ENCODE measurements around the gene SERPINB7.
"Not testable (repeated sequence)": the region's sequence is repeated elsewhere in the genome, so short reads cannot be mapped to it uniquely, and the experiment has no call there.

The SERPINB7 gene, protein sequence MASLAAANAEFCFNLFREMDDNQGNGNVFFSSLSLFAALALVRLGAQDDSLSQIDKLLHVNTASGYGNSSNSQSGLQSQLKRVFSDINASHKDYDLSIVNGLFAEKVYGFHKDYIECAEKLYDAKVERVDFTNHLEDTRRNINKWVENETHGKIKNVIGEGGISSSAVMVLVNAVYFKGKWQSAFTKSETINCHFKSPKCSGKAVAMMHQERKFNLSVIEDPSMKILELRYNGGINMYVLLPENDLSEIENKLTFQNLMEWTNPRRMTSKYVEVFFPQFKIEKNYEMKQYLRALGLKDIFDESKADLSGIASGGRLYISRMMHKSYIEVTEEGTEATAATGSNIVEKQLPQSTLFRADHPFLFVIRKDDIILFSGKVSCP

DNA sequence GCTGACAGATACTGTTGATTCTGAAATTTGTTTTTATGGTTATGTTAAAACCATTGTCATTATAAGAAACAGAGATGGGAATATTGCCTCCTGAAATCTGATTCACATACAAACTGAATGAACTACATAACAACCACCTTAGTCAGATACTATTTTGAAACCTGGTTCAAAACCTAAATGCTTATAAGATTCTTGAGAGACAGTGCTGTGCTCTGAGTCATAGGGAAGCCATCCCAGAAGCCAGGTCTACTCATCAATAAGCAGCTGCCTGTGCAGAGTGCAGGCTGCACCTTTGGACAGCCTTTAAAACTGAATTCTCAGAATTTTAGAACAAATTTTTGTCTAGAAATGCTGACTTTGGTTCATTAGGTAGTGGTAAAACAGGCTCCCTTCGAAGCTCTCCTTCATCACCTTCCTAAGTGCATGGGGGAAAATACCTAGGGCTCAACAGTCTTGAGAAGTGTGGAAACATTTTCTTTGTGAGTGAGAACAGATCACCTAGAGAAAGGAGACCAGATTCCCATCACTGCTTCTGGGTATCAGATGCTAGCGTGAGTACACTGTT is at the start of gene SERPINB7:
TSS of gene SERPINB7 (plus strand) at position 253 of the 565 bp plus-strand sequence. CDS start 6,955 bp downstream, outside the sequence.
- Mint-ChIP-seq H3K9me3 (no peaks in the 10 kb centered on the region), H3K4me1 (no peaks in the 10 kb centered on the region), H3K27me3 (no peaks in the 10 kb centered on the region), H3K36me3 (no peaks in the 10 kb centered on the region), H3K4me3 (no peak within 1 kb of the TSS), H3K27ac (no peak within 1 kb of the TSS)
- no peak for ATAC-seq

DNA sequence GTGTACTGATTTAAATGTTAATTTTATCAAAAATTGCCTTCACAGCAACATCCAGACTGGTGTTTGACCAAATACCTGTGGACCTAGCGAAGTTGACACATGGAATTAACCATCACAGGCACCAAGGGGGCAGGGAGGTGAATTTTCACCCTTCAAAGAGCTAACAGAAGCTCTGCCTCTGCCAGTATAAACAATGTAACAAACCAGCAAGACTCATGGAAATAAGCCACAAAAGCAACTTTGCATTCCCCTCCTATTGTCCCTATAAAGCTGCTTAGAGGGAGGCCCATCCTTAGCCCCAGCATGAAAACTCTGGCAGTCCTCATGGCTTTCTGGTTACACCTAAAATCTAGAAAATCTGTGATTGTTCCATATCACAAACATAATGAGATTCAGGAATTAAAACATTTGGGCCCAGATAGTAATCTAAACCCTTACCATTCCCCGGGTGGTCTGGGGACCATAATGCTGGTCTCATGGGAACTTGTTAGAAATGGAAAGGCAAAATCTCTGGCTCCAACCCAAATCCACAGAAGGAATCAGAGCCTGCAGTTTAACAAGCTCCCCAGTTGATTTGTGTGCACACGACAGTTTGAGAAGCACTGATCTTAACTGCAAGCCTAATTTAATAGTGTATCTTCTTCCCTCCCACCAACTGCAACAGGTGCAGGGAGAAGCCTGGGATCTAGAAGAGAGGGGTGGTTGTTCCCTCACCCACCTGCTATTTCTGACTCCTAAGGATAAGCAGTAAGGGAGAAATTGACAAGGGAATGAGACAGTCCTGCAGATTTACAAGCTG is 49.3 kb upstream of the SERPINB7 start:
- Mint-ChIP-seq H3K4me3 (no peak overlapping the region), H3K9me3 (peaks cover 4% of the 10 kb centered on the region), H3K27me3 (no peaks in the 10 kb centered on the region), H3K4me1 (no peaks in the 10 kb centered on the region), H3K36me3 (no peaks in the 10 kb centered on the region), H3K27ac (no peak overlapping the region)
- no peak for ATAC-seq

DNA sequence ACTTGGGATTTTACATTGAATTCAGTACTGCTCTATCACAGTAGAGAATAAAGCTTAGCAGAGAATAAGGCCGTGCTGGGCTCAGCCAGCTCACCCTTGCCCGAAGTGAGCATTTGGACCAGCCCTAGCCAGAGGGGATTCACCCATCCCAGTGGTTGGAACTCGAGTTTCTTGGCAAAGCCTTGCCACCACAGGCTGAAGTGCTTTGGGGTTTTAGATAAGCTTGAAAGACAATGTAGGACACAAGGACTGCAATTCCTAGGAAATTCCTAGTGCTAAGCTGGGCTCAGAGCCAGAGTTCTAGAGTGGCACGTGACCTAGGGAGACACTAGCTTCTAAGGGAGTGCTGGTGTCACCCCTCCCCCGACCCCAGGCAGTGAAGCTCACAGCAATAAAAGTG is 44.4 kb upstream of the SERPINB7 start:
- H3K27me3 Mint-ChIP-seq, result no peaks in the 10 kb centered on the region
- peaks cover 3% of the 10 kb centered on the region for H3K9me3 Mint-ChIP-seq
- H3K36me3 Mint-ChIP-seq, result no peaks in the 10 kb centered on the region
- no peak overlapping the region for H3K27ac Mint-ChIP-seq
- no peak for ATAC-seq
- H3K4me1 Mint-ChIP-seq, result no peaks in the 10 kb centered on the region
- no peak overlapping the region for H3K4me3 Mint-ChIP-seq

DNA sequence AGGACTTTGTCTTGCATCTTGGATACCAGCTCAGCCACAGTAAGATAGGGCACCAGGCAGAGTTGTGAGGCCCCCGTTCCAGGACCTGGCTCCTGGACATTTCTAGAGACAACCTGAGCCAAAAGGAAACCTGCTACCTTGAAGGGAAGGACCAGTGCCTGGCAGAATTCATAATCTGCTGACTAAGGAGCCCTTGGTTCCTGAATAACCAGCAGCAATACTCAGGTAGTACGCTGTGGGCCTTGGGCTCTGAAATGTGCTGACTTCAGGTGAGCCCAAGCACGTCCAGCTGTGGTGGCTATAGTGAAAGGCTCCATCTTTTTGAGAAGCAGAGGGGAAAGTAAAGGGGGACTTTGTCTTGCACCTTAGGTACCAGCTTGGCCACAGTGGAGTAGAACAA is 44.0 kb upstream of the SERPINB7 start:
- no peak for ATAC-seq
- H3K27ac Mint-ChIP-seq, result no peak overlapping the region
- H3K4me1 Mint-ChIP-seq, result no peaks in the 10 kb centered on the region
- H3K9me3 Mint-ChIP-seq, result peaks cover 5% of the 10 kb centered on the region
- H3K27me3 Mint-ChIP-seq, result no peaks in the 10 kb centered on the region
- H3K36me3 Mint-ChIP-seq, result no peaks in the 10 kb centered on the region
- no peak overlapping the region for H3K4me3 Mint-ChIP-seq

DNA sequence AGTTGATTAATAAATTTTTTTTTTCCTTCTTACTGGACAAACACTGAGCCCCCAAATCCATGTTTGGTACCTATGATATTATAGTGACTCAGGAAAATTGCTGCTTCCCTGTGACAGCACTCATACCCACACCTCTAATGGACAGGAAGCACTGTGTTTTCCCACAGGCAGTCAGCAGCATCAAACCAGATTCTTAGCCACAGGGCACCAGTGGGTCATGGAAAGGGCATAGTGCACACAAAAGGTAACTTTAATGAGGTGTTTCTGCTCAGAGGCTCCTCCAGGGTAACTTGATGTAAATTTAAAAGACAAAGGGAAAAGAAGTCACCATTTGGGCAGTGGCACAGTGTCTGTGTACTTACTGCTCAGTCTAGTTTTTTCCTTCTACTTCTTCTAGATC is 38.3 kb upstream of the SERPINB7 start:
- Mint-ChIP-seq H3K36me3 (no peaks in the 10 kb centered on the region), H3K4me3 (no peak overlapping the region), H3K27ac (no peak overlapping the region), H3K4me1 (no peaks in the 10 kb centered on the region), H3K27me3 (no peaks in the 10 kb centered on the region), H3K9me3 (peaks cover 4% of the 10 kb centered on the region)
- ATAC-seq, result no peak

DNA sequence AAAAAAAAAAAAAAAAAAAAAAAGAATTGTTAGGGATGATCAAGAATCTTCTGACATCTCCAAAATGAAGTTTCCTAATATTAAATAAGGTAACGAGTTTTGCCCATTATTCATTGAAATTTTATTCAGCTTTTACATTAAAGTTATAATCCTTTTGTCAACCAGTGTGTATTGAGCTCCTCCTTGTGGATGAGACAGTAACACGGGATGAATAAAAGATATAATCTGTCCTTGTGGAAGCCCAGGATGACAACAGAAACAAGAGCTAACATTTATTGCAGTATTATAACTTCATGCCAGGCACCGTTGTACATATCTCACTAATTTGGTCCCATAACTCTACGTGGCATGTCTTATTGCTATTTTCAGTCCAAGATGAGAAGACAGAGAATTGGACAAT is 33.4 kb upstream of the SERPINB7 start:
- Mint-ChIP-seq H3K4me3 (no peak overlapping the region), H3K36me3 (no peaks in the 10 kb centered on the region), H3K27me3 (peaks cover 9% of the 10 kb centered on the region), H3K4me1 (no peaks in the 10 kb centered on the region), H3K9me3 (peaks cover 3% of the 10 kb centered on the region), H3K27ac (no peak overlapping the region)
- ATAC-seq, result no peak

DNA sequence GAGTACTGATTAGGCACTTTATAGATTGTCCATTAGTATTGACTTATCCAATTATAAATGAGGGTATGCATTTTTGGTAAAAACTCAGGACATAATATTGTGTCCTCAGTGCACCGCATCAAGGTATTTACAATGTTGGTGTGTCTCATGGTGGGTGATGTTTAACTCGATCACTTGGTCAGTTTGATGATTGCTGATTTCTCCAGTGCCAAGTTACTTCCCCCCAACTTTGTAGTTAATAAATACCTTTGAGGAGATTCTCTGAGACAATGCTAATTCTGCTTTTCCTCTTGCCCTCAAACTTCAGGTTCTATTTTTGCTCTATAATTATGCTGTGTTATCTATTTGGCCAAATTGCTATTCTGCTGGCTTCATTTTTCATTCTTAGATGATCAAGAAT is 28.2 kb upstream of the SERPINB7 start:
- Mint-ChIP-seq H3K27ac (no peak overlapping the region), H3K4me3 (no peak overlapping the region), H3K36me3 (no peaks in the 10 kb centered on the region), H3K4me1 (no peaks in the 10 kb centered on the region), H3K9me3 (peaks cover 3% of the 10 kb centered on the region), H3K27me3 (peaks cover 9% of the 10 kb centered on the region)
- ATAC-seq, result no peak

DNA sequence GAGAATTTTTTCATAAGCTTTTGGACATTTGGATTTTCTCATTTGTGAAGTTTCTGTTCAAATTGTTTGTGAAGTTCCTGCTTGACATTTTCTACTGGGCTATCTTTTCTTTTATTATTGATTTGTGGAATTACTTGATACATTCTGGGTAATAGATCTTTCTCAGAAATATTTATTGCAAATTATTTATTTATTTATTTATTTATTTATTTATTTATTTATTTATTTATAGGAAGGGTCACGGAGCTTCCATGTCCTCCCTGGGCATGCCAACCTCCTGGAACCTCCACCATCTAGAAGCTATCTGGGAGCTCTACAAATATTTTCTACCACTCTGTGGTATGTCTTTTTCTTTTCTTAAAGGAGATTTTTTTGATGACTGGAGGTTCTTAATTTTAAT is 25.7 kb upstream of the SERPINB7 start:
- H3K4me1 Mint-ChIP-seq, result no peaks in the 10 kb centered on the region
- H3K4me3 Mint-ChIP-seq, result no peak overlapping the region

DNA sequence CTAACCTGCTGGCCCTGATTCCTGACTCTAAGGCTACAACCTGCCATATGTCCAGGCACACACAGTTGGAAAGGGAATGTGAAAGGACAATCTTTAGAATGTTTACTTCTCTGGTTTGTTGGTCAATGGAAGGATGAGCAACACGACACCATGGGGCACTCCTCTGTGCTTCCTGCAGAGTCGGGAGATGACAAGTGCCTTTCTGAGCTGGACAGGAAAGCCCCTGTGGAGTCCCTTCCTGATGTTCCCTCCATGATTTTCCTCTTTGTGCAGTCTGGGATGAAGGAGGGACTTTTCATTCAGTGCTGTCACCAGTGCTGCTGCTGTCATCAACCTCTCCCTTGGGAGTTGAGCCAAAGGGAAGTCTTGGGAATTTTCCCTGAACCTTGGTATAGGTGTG is 22.6 kb upstream of the SERPINB7 start:
- no peak overlapping the region for H3K27ac Mint-ChIP-seq
- ATAC-seq, result no peak
- no peaks in the 10 kb centered on the region for H3K9me3 Mint-ChIP-seq
- H3K27me3 Mint-ChIP-seq, result no peaks in the 10 kb centered on the region
- H3K4me3 Mint-ChIP-seq, result no peak overlapping the region
- no peaks in the 10 kb centered on the region for H3K4me1 Mint-ChIP-seq
- no peaks in the 10 kb centered on the region for H3K36me3 Mint-ChIP-seq

More for the DNA sequence above, 25.7 kb upstream of the SERPINB7 start:
- no peak overlapping the region for H3K27ac Mint-ChIP-seq
- no peaks in the 10 kb centered on the region for H3K27me3 Mint-ChIP-seq
- no peaks in the 10 kb centered on the region for H3K36me3 Mint-ChIP-seq
- no peak for ATAC-seq
- peaks cover 3% of the 10 kb centered on the region for H3K9me3 Mint-ChIP-seq

DNA sequence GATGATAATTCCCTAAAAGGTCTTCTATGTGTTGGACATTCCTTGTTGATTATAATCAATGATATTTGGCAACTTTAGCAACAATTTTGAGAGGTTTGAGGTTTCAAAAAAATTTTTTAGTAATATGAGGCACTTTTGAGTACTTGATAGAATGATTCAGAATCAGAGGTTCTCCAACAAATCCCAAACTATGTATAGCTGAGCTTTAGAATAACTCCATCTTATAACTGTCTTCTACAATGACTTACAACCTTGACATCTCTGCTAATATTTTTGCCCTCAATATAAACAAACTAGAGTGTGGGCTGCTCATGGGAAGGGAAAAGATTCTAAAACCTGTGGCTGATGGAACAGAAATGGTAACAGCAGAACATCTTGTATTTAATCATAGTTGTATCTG is 21.5 kb upstream of the SERPINB7 start:
- Mint-ChIP-seq H3K27me3 (no peaks in the 10 kb centered on the region), H3K27ac (no peak overlapping the region), H3K36me3 (no peaks in the 10 kb centered on the region)

DNA sequence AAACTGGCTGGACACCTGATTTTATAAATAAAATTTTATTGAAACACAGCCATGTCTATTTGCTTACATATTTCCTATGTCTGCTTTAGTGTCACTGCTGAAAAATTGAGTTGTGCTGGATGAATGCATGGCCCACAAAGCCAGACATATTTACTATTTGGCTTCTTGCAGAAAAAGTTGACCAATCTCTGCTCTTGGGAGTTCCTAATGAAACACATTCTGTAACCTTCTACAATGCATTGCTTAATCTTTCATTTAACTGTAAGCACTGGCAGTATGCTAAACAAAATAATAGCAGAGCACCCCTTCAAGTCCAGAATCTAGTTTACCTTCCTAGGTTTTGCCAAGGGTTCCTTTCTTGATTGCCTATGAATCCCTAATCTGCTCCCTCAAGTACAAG is 17.7 kb upstream of the SERPINB7 start:
- no peak for ATAC-seq
- H3K36me3 Mint-ChIP-seq, result no peaks in the 10 kb centered on the region
- no peaks in the 10 kb centered on the region for H3K4me1 Mint-ChIP-seq
- no peak overlapping the region for H3K27ac Mint-ChIP-seq
- no peaks in the 10 kb centered on the region for H3K27me3 Mint-ChIP-seq
- H3K4me3 Mint-ChIP-seq, result no peak overlapping the region
- peaks cover 13% of the 10 kb centered on the region for H3K9me3 Mint-ChIP-seq

More for the DNA sequence above, 21.5 kb upstream of the SERPINB7 start:
- ATAC-seq, result no peak
- H3K4me1 Mint-ChIP-seq, result no peaks in the 10 kb centered on the region
- no peak overlapping the region for H3K4me3 Mint-ChIP-seq
- H3K9me3 Mint-ChIP-seq, result peaks cover 3% of the 10 kb centered on the region

DNA sequence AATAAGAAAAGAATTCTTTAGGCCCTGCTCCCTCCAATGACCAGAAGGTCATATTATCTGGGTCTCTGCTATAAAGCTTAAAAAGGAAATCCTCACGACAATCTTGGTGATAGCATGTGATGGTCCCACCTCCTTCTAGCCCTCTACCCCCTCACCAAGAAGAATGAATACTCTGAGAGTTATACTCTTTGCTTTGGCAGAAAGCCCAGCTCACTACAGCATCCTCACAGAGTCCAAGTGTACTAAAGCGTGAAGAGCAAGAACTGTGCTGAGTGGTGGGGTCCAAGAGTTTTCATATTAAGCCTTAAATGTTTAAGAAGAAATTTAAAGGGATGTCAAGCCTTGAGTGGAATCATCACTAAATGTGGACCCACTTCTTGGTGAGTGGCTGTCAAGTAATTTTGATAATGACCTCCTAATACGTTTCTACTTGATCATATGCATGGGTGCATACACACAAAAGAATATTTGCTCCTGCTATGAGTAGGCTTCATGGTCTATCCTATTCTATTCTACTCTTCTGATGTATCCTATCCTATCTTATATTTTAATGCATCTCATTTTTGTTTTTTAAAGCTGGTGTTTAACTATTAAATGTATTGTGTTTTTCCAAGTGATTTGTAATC is 16.5 kb upstream of the SERPINB7 start:
- Mint-ChIP-seq H3K27ac (no peak overlapping the region), H3K9me3 (peaks cover 13% of the 10 kb centered on the region), H3K4me3 (no peak overlapping the region), H3K36me3 (no peaks in the 10 kb centered on the region), H3K4me1 (no peaks in the 10 kb centered on the region), H3K27me3 (no peaks in the 10 kb centered on the region)
- no peak for ATAC-seq

DNA sequence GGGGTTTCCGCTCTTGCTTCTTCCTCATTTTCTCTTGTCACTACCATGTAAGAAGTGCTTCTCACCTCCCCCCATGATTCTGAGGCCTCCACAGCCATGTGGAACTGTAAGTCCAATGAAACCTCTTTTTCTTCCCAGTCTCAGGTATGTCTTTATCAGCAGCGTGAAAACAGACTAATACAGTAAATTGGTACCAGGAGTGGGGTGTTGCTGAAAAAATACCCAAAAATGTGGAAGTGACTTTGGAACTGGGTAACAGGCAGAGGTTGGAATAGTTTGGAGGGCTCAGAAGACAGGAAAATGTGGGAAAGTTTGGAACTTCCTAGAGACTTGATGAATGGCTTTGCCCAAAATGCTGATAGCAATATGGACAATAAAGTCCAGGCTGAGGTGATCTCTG is 15.4 kb upstream of the SERPINB7 start:
- ATAC-seq, H3K4me3 Mint-ChIP-seq: not testable (repeated sequence)

DNA sequence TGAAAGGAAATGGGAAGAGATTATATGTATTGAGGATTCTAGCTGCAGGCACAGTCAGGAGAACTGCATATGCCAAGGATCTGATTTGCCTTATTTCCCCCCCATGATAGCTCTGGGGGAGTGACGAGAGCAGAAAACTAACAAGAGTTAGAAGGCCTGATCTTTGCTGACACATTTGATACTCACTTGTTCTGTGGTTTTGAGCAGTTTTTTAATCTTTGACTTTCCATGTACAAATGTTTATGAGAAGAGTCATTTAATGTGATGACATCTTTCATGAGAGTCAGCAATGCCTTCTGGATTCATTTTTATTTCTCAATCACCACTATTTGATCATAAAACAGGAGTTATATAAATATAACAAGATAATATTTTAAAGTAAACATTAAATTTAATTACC is 12.7 kb upstream of the SERPINB7 start:
- H3K27me3 Mint-ChIP-seq, result no peaks in the 10 kb centered on the region
- H3K27ac Mint-ChIP-seq, result no peak overlapping the region
- H3K9me3 Mint-ChIP-seq, result peaks cover 13% of the 10 kb centered on the region
- H3K36me3 Mint-ChIP-seq, result no peaks in the 10 kb centered on the region
- H3K4me3 Mint-ChIP-seq, result no peak overlapping the region
- ATAC-seq, result no peak
- no peaks in the 10 kb centered on the region for H3K4me1 Mint-ChIP-seq

More for the DNA sequence above, 15.4 kb upstream of the SERPINB7 start:
- H3K36me3 Mint-ChIP-seq, H3K27me3 Mint-ChIP-seq, H3K4me1 Mint-ChIP-seq, H3K27ac Mint-ChIP-seq: not testable (repeated sequence)
- H3K9me3 Mint-ChIP-seq, result peaks cover 13% of the 10 kb centered on the region

DNA sequence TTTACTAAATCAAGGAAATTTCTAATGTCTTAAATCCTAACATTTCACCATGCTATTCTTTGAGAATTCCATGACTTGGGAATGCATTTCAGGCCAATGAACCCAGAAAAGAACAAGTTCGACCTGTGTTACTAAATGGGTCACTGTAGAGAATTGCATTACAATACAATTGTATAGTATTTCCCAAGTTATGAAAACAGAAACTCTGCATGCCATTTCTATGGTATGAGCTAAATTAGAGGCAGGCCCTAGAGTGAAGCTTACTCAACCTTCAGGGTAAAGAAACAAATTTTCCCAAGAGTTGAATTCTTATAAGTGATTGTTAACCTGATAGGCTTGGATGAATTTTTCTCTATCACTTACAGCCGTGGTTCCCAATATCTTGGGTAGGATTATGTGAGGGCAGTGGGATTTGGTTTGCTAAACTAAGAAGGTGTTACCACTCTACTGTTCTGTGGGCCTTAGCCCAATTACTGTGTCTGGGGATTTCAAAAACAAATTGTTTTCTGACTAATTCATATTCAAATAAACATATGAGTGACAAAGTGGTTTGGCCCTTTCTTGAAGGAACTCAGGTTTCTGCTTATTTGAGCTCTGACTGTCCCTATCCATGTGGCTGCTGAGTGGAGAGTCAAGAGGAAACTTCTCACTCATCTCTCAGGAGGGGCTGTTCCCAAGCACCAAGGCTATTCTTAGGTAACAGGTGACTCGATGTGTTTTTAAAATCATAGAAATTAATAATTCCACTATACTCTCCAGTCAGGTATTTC is 11.2 kb upstream of the SERPINB7 start:
- Mint-ChIP-seq H3K9me3 (peaks cover 10% of the 10 kb centered on the region), H3K27me3 (no peaks in the 10 kb centered on the region), H3K4me1 (no peaks in the 10 kb centered on the region), H3K4me3 (no peak overlapping the region), H3K27ac (no peak overlapping the region), H3K36me3 (no peaks in the 10 kb centered on the region)
- ATAC-seq, result no peak
